NCI-H2227 treated with DMSO at 0.1 percent for 48 hours (cell line): ENCODE measurements around the gene MFN2.
"Not testable (repeated sequence)": the region's sequence is repeated elsewhere in the genome, so short reads cannot be mapped to it uniquely, and the experiment has no call there.

Experiments
- DNase-seq: peaks from one replicate; lab custom pipeline; 2025; lab: John Stamatoyannopoulos, UW

MFN2 gene

GRCh38 chr1:11998636-11999035, 18.4 kb downstream of the MFN2 start:
- DNase-seq = no peak

- DNase-seq = no peak
These were observed 19.0 kb downstream of the MFN2 start for GRCh38 chr1:11999236-11999635.

GRCh38 chr1:12001249-12001917, 21.1 kb downstream of the MFN2 start:
- DNase-seq = peak; percentile 11

DNA sequence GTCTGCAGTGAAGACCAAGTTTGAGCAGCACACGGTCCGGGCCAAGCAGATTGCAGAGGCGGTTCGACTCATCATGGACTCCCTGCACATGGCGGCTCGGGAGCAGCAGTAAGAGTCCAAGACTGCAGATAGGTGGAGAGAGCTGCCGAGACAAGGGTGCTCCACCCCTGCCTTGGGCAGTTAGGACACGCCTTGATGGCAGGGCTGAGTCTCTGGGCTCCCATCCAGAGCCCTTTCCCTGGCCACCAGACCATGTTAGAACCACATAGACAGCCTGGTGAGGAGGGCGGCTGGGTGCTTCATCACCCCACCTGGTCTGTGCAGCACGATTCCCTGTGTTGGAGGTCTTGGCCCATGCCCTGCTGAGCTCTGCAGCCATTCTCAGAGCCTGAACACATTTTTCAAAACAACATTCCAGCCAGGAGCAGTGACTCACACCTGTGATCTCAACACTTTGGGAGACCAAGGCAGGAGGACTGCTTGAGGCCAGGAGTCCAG, 21.8 kb downstream of the MFN2 start:
- no peak for DNase-seq

GRCh38 chr1:12003762-12004161, 23.5 kb downstream of the MFN2 start:
- no peak for DNase-seq

DNA sequence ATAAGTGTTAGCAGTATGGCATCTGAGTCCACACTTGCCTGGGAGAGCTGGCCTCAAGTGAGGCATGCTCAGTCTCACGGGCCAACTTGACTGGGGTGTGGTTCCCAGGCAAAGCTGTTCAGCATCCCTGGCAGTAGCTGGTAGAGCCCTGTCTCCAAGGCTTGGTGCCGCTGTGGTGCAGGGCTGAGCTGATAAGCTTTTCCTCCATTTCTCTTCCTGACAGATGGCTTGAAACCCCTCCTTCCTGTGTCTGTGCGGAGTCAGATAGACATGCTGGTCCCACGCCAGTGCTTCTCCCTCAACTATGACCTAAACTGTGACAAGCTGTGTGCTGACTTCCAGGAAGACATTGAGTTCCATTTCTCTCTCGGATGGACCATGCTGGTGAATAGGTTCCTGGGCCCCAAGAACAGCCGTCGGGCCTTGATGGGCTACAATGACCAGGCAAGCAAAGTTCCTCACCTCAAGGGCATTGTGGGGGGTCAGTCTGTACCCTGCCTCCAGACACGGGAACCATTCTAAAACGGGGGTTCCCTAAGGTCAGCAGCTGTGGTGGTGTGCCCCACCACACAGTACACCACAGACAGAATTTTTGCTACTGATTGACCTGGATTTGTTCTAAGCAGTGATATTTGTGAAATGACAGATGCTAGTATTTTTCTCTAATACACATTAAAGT, 25.4 kb downstream of the MFN2 start:
- DNase-seq = no peak

GRCh38 chr1:12006167-12006921, 26.1 kb downstream of the MFN2 start:
- no peak for DNase-seq

DNA sequence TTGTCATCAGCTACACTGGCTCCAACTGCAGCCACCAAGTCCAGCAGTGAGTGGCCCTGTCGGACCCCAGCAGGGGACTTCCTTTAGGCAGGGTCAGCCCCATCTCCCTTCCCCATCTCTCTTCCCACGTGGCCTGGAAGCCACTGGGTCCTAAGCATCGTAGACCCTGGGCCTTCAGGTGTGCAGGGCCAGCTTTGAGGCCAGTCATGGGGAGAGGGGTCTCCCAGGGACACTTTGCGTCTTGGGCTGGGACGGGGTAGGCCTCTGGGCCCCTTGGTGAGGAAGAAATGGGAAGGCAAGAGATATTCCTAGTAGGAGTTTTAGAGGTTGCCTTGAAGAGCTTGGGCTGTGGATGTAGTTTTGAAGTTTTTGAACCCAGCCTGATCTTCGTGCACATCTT, 27.0 kb downstream of the MFN2 start:
- DNase-seq = no peak

GRCh38 chr1:12008355-12008754, 28.1 kb downstream of the MFN2 start:
- not testable (repeated sequence) for DNase-seq

- DNase-seq = no peak
These were observed 29.2 kb downstream of the MFN2 start for GRCh38 chr1:12009318-12009947.

DNA sequence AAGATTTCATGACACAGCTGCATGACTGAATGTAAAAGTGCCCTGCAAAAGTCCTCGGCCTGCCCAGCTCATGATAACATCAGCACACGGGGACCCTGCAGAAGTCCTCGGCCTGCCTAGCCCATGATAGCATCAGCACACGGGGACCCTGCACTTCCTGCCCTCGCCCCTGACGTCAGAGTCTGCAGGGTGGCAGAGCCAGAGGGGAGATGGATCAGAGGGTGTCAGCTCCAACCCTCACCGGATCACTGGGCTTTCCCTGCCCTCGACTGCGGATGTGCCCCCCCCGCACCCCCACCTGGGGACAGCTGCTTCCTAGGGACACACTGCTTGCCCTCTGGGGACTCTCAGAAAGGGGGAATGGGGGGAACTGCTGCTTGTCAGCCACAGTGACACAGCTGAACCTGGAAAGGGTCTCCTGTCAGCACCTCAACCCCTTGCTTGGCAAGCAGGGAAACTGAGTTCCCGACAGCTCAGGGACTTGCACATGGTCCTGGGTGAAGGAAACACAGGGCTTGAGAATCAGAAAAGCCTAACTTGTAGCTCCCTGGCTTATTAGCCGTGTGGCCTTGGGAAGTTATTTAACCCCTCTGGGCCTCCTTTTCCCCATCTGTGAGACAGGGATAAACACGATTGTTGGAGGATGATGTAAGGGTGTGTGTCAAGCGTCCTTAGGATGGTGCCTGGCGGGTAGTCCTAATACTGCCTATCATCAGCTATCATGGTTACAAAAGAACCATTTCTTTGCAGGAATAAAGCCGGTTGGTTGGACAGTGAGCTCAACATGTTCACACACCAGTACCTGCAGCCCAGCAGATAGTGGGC, 30.7 kb downstream of the MFN2 start:
- no peak for DNase-seq

DNA sequence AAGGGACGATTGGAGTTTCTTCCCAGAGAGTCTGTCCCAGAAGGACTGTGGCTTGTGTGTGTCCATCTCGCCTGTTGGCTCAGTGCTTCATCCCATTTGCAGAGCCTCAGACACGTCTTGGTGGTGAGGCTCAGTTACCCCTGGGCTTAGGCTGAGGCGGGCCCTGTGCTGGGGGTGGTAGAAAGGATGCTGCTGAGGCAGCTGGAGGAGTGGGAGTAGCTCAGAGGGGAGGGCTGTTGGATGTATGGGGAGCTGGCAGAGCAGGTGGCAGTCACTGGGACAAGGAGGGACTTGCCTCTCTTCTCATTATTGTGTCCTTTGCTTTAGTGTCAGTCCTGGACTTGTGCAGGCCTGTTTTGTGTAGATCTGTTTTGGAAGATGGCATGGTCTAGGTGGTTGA, 31.8 kb downstream of the MFN2 start:
- DNase-seq = no peak

- DNase-seq = no peak
These were observed 32.5 kb downstream of the MFN2 start for GRCh38 chr1:12012560-12013316.

DNA sequence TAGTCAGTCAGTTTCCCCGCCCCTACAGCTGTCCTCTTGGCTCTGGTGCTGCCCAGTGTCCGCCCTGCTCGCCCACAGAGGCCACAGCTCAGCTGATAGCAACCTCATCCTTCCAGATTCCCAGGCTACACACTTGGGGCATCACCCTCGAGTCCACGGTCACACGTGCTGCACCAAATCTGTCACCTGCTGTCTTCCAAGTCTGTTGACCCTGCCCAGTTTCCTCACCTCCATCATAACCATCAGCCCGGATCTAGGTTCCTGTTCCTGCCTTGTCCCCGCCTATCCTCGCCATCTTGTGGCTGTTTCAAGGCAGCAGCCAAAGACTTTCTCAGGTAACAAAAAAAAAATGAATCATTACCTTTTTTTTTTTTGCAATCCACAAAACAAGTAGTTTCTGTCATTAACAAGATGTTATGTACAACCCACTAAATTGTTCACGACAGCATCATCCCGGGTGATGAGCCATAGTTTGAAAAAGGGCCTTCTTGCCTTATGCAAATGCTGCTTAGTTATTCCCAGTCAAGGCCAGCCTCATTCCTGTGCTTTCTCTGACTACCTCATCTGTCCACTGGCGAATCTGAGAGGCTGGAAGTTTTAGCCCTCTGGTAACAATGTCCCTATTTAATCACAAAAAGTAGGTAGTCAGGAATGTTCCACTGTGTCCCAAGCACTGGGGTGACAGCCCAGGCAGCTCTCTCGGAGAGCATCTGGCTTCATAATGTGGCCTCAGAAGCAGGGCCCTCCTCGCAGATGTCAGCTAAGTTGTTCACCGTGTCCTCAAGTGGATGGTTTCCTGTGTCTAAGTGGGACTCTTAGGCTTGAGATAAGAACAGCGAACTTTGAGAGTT, 34.1 kb downstream of the MFN2 start:
- DNase-seq = no peak

DNA sequence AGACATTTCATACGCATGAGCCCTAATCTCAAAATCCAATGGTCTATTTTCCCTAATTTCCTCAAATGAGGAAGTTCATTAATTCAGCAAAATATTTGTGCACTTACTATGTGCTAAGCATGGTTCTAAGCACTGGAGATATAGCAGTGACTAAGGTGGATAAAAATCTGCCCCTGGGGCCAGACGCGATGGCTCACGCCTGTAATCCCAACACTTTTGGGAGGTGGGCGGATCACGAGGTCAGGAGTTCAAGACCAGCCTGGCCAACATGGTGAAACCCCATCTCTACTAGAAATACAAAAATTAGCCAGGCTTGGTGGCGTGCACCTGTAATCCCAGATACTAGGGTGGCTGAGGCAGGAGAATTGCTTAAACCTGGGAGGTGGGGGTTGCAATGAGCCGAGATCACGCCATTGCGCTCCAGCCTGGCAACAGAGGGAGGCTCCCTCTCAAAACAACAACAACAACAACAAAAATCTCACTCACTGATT, 34.8 kb downstream of the MFN2 start:
- no peak for DNase-seq

- no peak for DNase-seq
These were observed 35.3 kb downstream of the MFN2 start for GRCh38 chr1:12015499-12015898.

DNA sequence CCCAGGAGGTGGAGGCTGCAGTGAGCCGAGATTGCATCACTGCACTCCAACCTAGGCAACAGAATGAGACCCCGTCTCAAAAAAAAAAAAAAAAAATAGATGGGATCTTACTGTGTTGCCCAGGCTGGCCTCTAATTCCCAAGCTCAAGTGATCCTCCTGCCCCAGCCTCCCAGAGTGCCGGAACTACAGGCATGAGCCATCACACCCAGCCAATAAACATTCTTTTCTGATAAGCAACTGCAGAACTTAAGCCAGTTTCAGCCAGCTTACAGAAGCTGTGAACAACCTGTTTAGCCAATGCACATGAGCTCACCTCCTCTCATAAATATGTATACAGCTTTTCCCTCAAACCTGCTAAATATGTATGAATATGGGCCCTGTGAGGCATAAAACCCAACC, 35.9 kb downstream of the MFN2 start:
- DNase-seq = no peak

DNA sequence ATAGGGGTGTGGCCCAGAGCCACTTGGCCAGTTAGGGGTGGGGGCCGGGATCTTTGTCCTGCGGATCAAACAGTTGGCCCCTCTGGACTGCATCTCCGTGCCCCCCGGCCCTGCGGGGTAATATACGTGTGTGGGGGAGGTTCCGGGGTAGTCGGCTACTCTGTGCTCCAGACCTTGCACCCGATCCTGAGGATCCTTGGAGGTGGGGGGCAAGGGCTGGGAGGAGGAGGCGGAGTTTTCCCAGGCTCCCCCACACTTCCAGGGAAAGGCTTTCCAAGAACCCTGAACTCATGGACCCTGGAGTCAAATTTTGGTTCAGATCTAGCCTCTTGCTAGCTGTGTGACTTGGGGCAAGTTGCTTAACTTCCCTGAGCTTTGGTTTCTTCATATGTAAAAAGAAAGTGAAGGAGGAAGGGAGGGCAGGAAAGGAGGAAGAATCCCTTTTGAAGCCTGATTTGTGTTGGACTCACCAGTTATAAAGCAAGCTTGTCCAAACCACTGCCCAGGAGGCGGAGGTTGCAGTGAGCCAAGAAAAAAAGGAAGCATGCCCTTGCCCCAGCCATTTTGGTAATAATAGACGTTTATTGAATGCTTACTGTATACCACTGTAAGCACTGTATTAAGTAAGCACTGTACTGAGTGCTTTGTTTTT, 39.7 kb downstream of the MFN2 start:
- DNase-seq = no peak

DNA sequence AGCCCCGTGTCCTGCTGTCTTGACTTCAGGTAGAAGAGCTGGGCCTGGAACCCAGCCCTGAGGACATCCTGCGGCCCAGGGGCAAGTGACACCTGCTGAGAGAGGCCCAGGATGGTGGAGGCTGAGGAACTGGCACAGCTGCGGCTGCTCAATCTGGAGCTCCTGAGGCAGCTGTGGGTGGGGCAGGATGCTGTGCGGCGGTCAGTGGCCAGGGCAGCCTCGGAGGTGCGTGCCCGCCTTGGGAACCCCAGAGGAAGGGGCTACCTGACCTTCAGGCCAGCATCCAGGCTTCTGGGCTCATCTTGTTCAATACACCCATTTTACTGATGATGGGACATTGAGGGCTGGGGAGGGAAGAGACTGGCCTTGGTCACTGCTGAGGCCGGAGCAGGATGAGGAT, 41.4 kb downstream of the MFN2 start:
- DNase-seq = no peak
